Measurements from ENCODE around the gene AGPS. TPM values are rescaled to one million over a fixed set of nuclear protein-coding genes. Genes with fewer than 3 reads are reported as not detected.

AGPS gene
- polyA plus RNA-seq, 3 donors, result 7.1 to 26.9 (median 16.7) TPM

DNA sequence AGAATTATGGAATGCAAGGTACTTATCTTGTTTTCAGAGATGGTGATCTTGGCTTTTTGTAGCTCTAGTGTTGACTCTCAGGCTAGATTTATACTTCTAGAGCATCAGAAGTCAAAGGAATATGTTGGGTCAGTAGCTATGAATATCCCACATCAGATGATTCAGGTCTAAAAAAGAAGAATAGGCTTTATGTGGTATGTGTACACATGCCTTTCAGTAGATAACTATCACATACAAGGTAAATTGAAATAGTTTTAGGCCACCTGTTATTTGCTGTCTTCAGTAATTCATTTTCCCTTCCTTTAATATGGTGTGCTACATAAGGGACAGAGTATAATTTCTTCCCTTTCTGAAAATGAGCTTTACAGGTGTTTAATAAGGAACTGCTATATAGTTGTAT, 142.4 kb downstream of the AGPS start:
- Mint-ChIP-seq H3K27me3 (ENCODE audit: low read depth in 3 of 3) (no peaks in the 10 kb centered on the region), H3K4me3 (no peak overlapping the region), H3K36me3 (peaks cover 13 to 18% of the 10 kb centered on the region in 2 donors), H3K9me3 (no peaks in the 10 kb centered on the region), H3K4me1 (no peaks in the 10 kb centered on the region), H3K27ac (no peak overlapping the region)
- H3K4me2 ChIP-seq (replicated peaks; ENCODE audit: extremely low read depth, low read length, poor library complexity, severe bottlenecking), result no peak overlapping the region
- H3K27me3 ChIP-seq (ENCODE audit: control insufficient read depth in 2 of 2, insufficient read depth in 2 of 2, low read length in 2 of 2), result no peaks in the 10 kb centered on the region
- H3K79me2 ChIP-seq (ENCODE audit: insufficient read depth, low read length), result no peaks in the 10 kb centered on the region
- H3K9me3 ChIP-seq (replicated peaks in 1 of 2; ENCODE audit: control insufficient read depth in 1 of 2, insufficient read depth in 1 of 2, low read length in 2 of 2), result no peaks in the 10 kb centered on the region
- TF ChIP-seq, protein P1, sequence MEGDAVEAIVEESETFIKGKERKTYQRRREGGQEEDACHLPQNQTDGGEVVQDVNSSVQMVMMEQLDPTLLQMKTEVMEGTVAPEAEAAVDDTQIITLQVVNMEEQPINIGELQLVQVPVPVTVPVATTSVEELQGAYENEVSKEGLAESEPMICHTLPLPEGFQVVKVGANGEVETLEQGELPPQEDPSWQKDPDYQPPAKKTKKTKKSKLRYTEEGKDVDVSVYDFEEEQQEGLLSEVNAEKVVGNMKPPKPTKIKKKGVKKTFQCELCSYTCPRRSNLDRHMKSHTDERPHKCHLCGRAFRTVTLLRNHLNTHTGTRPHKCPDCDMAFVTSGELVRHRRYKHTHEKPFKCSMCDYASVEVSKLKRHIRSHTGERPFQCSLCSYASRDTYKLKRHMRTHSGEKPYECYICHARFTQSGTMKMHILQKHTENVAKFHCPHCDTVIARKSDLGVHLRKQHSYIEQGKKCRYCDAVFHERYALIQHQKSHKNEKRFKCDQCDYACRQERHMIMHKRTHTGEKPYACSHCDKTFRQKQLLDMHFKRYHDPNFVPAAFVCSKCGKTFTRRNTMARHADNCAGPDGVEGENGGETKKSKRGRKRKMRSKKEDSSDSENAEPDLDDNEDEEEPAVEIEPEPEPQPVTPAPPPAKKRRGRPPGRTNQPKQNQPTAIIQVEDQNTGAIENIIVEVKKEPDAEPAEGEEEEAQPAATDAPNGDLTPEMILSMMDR (IDR thresholded peaks at IDR 0.05), result no peak
- H3K9ac ChIP-seq (ENCODE audit: insufficient read depth, low read length, poor library complexity, severe bottlenecking), result no peak overlapping the region
- H3K4me3 ChIP-seq (replicated peaks in 1 of 3; ENCODE audit: low read depth in 2 of 3, low read length in 3 of 3), result no peak overlapping the region
- H4K20me1 ChIP-seq (ENCODE audit: insufficient read depth, low read length), result no peaks in the 10 kb centered on the region
- intact Hi-C loops (cut with micrococcal nuclease), result no loop called here
- peaks cover 9 to 44% of the 10 kb centered on the region in 2 donors for H3K36me3 ChIP-seq (replicated peaks in 1 of 2; ENCODE audit: control insufficient read depth in 1 of 2, insufficient read depth in 2 of 2, low read length in 2 of 2)
- H3K27ac ChIP-seq (ENCODE audit: low read depth in 1 of 2, low read length in 2 of 2), result no peak overlapping the region
- DNase-seq, result no peak
- no peaks in the 10 kb centered on the region for H3K4me1 ChIP-seq (ENCODE audit: control insufficient read depth in 1 of 2, insufficient read depth in 2 of 2, low read length in 2 of 2)
- H2AFZ ChIP-seq (ENCODE audit: insufficient read depth, low read depth, low read length, poor library complexity, severe bottlenecking), result no peak overlapping the region

DNA sequence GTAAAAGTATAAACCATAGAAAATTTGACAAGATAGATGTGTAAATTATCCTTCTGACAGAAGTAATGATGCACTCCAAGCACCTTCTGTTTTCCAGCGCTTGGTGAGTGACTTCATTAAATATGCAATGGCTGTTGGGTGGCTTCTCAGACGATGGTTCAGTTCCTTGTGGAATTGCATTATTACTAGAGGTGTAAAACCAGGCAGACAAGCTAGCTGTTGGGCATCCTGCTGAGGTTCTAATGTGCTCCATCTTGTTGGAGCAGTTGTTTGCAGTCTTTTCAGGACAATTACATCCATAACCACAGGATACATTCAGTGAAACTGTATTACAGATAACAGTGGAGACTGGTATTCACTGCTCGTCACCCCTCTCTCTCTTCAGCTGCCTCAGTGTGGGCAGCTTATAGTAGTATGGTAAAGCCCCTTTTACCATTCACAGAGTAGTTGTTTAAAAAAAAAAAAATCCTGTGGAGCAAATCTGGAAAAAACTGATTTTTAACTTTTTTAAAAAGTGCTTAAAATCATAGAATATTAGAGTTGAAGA, 143.5 kb downstream of the AGPS start:
- no CpG with 5 or more reads among the region's 3 CpGs for WGBS (ENCODE audit: insufficient coverage)
- H3K27me3 ChIP-seq (ENCODE audit: control insufficient read depth in 2 of 2, insufficient read depth in 2 of 2, low read length in 2 of 2), result no peaks in the 10 kb centered on the region

More for the DNA sequence above, 143.5 kb downstream of the AGPS start:
- H3K27ac ChIP-seq (ENCODE audit: low read depth in 1 of 2, low read length in 2 of 2), result no peak overlapping the region
- H3K36me3 ChIP-seq (replicated peaks in 1 of 2; ENCODE audit: control insufficient read depth in 1 of 2, insufficient read depth in 2 of 2, low read length in 2 of 2), result peaks cover 13 to 40% of the 10 kb centered on the region in 2 donors
- intact Hi-C loops (cut with micrococcal nuclease), result no loop called here
- no peak overlapping the region for H2AFZ ChIP-seq (ENCODE audit: insufficient read depth, low read depth, low read length, poor library complexity, severe bottlenecking)
- H3K9ac ChIP-seq (ENCODE audit: insufficient read depth, low read length, poor library complexity, severe bottlenecking), result no peak overlapping the region
- Mint-ChIP-seq H3K27me3 (ENCODE audit: low read depth in 3 of 3) (no peaks in the 10 kb centered on the region), H3K4me3 (no peak overlapping the region), H3K4me1 (no peaks in the 10 kb centered on the region), H3K36me3 (peaks cover 13 to 22% of the 10 kb centered on the region in 2 donors), H3K9me3 (no peaks in the 10 kb centered on the region), H3K27ac (no peak overlapping the region)
- TF ChIP-seq, protein P1 (IDR thresholded peaks at IDR 0.05), result no peak
- no peaks in the 10 kb centered on the region for H3K79me2 ChIP-seq (ENCODE audit: insufficient read depth, low read length)
- H3K4me1 ChIP-seq (ENCODE audit: control insufficient read depth in 1 of 2, insufficient read depth in 2 of 2, low read length in 2 of 2), result no peaks in the 10 kb centered on the region
- H3K4me2 ChIP-seq (replicated peaks; ENCODE audit: extremely low read depth, low read length, poor library complexity, severe bottlenecking), result no peak overlapping the region
- no peak for DNase-seq
- H3K9me3 ChIP-seq (replicated peaks in 1 of 2; ENCODE audit: control insufficient read depth in 1 of 2, insufficient read depth in 1 of 2, low read length in 2 of 2), result no peaks in the 10 kb centered on the region
- H4K20me1 ChIP-seq (ENCODE audit: insufficient read depth, low read length), result no peaks in the 10 kb centered on the region
- H3K4me3 ChIP-seq (replicated peaks in 1 of 3; ENCODE audit: low read depth in 2 of 3, low read length in 3 of 3), result no peak overlapping the region

All from CD14-positive monocyte (primary cell).